HG02840 (cell line): Measurements from ENCODE around the gene POLG.

ENCODE experiments used
- ATAC-seq: cut with Tn5 transposase; IDR thresholded peaks from one replicate; pipeline ENCODE4 v1.9.1; 2021; ENCODE audit warnings: mild to moderate bottlenecking, moderate library complexity, moderate number of reproducible peaks; ENCODE audit not compliant: unreplicated experiment, low FRiP score

POLG gene

GRCh38 chr15:89358435-89358754, 23.8 kb upstream of the POLG start:
- ATAC-seq, result no peak

- ATAC-seq, result no peak
Observed at GRCh38 chr15:89356634-89357298, 22.1 kb upstream of the POLG start.

DNA sequence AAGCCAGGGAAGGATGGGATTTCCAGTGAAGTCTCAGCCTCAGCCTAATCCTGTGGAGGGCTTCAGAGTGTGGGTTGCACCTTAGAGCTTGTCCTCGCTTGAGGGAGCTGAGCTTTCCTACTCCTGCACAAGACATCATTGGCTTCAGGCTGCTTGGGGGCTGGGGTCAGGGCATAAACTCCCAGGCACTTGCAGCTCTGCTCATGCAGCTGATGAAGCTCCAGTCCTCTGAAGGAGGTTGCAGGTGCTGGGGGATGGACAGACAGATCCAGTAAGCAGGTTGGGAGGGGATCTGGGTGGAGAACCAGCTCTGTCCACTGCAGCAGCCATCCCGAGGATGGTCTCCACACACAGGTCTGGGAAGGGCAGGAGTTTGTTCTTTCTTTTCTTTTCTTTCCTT, 19.4 kb upstream of the POLG start:
- no peak for ATAC-seq

GRCh38 chr15:89352476-89352875, 17.9 kb upstream of the POLG start:
- no peak for ATAC-seq

DNA sequence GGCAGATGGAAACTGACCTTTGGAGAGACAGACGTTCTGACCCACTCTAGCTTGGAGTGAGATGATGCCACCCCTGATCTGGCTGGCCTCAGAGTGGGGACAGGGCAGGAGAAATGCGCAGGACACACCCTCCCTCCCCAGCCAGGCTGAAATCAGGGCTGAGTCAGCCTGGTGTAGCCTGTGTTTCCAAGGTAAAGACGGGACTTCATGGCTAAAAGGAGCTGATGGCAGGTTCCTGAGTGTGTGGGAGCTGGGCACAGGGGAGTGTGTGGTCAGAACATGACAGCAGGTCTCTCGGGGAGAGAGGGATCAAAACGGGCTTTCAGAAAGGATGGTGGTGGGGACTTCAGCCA, 14.6 kb upstream of the POLG start:
- no peak for ATAC-seq

DNA sequence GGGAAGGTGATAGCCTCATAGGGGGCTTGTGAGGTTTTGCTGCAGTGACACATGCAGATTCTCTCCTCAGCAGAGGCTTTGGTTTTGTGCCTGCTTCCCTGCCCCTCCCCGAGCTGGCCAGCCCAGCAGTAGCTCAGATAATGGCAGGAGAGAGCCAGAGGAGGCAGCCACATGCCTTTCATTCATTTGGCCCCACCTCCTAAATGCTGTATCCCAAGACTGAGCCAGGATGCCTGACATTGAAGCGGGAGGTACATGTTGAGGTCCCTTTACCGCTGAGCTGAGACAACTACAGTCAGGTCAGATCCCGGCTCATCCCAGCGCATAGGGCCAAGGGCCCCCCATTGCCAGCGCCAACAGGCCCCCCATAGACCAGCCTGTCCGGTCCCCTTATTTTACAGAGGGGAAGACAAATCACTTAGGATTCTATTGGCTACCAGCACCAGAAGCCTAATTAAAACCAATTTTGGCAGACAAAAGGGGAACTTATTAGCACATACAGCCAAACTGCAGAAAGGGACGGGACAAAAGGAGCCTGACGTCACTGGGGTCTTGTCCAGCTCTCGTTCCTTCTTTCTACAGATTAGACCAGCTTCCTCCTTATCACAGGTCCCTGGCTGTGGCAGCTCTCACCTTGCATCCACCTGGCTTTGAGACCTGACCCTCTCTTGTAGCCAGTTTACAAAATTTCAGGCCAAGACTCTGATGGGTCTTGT, 12.1 kb upstream of the POLG start:
- ATAC-seq, result no peak

DNA sequence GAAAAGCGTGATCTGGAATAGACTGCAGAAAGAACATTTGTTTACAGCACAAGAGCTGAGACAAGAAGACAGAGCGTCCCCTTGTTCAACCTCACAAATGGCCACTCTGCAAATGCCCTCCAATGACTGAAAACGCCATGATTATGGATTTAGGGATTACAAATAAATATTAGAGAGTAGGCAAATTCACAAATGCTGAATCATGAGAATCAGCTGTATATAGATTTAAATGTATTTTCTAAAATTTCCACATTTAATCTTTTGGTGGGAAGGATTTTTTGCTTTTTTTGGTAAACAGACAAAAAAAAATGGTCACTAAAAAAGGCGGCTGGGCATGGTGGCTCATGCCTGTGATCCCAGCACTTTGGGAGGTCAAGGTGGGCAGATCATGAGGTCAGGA, 10.6 kb upstream of the POLG start:
- ATAC-seq, result no peak

DNA sequence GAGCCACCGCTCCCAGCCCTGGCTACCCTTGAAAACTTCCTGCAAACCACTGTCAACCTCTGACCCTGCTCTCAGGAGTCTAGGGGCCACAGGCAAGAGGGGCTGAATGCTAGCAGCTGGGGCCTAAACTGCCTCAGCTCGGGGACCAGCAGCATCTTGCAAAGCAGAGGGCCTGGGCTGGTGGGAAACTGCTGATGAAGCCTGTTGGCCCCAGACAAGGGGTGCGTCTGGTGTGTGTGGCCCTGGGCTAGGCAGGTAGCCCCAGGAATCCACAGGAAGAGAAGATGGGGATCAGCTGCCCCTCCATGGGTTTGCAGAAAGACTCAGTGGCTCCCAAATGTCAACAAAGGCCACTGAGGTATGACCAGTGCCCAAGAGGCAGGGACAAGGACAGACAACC, 8.2 kb upstream of the POLG start:
- ATAC-seq, result no peak

DNA sequence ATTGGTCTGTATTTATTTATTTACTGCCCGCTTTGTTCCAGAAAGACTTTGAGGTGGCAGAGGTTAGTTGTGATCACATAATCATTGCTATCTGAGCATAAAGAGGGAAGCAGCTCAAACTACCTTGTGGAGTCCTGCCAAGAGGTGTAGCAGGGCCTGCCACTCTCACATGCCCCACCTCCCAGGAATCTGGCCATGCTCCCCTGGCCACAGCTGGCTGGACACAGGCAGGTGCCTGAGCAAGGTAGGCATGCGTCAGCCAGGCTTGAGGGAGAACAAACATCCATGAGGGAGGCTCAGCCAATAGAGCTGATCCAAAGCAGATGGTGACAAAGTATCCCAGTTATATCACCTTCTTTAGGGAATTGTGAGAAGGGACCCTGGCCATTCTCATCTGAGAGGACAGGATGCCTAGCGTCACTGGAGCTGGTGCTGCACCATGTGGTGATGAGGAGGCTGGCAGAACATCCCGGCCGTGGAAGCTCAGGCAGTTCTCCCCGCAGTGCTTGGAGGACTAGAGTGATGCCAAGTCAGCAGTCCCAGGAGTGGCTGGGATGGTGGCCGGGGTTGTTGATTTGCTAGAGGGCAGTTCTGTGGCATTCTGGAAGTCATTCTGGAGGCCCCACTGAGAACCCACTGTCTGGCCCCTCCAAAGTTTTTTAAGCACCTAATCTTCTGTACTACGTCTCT, 6.8 kb upstream of the POLG start:
- no peak for ATAC-seq

GRCh38 chr15:89340573-89340972, 5.9 kb upstream of the POLG start:
- no peak for ATAC-seq

GRCh38 chr15:89338036-89338435, 3.4 kb upstream of the POLG start:
- no peak for ATAC-seq

DNA sequence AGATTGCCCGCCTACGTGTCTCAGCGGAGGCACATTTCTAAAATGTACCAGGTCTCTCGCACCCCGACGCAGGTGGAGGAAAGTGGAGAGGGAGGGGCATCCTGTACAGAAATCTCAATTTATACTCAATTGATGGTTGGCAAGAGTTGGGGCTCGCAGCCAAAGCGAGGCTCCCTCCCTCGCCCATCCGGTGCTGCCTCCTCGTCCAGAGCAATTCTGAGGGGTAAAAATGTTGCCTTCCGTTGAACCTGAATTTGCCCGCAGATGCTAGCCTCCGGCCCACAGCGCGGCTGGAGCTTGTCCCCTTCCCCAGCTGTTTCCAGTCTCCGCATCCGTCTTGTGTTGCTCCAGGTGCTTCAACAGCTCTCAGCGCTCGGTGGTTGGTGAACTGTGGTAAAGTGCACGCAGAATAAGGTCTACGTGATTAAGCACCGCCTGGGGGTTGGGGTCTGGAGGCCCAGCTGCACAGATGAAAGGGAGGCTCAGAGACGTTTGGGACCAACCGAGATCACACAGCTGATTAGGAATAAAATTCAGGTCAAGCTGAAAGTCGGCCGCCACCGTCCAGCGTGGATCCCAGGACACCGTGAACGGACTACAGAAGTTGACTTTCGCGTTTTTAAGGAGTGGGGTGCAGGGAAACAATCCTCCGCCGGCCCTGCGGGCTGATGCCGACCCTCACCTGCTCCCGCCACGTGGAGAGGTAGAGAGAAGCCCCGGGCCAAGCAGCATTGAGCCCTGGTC, 846 bp upstream of the POLG start:
- no peak for ATAC-seq

- peak; percentile 21 for ATAC-seq
Observed at GRCh38 chr15:89333959-89334509, 590 bp downstream of the POLG start.

DNA sequence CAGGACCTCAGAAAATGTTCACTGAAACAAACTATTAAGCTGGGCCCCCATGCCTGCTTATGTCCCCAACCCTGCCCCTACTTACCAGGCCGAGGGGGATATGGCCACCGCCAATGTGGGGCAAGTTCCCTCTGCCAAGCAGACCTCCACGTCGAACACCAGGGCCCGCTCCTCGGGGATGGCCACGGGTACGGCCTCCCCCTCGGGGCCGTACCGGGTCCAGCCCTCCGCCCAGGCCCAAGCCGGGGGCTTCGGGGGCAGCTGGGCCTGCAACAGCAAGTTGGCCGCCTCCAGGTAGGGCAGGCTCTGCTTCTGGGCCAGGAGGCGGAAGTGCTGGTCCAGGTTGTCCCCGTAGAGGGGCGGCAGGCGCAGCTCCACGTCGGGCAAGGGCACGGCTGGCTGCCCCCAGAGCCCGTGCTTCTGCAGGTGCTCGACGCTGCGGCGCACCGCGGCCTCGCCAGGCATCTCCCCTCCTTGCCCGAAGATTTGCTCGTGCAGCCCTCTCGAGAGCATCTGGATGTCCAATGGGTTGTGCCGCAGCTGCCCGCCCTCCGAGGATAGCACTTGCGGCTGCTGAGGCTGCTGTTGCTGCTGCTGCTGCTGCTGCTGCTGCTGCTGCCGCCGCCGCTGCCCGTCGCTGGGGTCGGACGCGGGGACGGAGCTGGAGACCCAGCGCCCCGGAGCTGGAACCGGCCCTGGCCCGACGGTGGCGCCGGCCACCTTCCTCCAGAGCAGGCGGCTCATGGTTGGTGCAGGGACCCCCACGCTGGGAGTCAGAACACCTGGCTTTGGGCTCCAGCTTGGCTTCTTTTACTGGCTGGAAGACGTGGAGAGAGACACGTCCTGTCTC, 1.4 kb downstream of the POLG start:
- ATAC-seq, result no peak

DNA sequence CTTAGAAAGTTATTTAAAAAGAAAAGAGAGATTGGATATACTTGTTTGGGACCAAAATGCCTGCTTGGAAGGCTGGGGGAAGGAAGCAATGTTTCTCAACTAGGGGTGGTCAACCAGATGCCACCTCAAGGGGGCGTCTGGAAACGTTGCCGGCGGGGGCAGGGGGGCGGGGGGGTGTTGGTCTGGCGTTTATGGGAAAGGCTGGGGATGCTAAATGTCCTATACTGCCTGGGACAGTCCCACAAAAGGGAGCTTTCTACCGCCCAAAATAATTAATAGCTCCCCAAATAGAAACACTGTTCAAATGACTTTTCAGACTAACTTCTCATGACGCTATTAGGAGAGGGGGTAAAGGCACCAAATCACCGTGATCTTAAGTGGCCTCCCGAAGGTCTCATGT, 2.2 kb downstream of the POLG start:
- ATAC-seq, result no peak

- no peak for ATAC-seq
Observed at GRCh38 chr15:89330881-89331595, 3.6 kb downstream of the POLG start.

DNA sequence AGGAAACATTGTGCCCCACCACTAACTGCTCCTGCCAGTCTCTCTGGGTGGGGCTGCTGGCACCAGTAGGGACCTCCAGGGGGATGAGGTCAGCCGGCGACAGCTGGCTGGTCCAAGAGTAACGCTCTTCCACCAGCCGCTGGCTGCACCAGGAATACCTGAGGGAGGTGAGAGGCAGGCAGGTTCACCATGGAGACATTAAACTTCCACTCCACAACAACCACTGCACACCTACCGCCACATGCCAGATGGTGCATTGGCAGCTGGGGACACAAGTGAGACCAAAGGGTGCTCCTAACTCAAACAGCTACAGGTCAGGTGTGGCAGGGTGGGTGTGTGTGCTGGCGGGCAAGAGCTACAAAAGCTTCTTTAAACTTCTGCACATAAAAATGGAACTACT, 4.5 kb downstream of the POLG start:
- no peak for ATAC-seq

DNA sequence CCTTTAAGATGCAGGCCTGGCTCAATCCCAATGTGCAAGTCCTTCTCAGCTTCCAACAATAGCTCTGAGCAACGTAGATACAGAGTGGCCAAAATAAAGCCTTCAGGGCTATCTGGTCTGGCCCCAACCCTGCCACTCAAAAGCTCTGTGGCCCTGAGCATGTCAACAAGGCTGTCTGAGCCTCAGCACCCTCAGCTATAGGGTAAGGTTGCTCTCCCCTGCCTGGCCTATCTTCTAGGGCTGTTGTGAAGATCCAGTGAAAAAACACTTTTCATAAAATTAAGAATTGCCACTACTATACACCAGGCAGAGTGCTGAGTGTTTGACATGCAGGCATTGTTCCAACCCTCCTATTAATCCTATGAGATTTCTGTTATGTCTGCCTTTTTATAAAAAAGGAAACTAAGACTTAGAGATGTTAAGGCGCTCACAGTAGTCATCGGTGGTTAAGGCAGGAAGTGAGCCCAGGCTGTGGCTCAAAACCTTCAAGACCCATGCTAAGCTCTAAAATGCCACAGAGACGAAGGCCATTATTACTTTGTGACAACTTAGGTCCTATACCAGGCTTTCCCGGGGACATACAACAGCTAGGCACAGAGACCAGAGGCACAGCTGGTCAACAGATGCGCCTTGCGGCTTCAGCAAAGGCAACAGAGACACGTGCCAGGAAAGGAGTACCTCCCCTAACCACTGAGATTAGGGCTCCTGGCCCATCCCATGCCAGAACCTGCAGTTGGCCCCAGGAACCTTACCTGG, 5.1 kb downstream of the POLG start:
- no peak for ATAC-seq
